HG03469 (cell line): ENCODE data around the gene RASIP1.

ENCODE experiments used
- ATAC-seq: cut with Tn5 transposase; IDR thresholded peaks from one replicate; pipeline ENCODE4 v1.9.1; 2021; ENCODE audit warnings: mild to moderate bottlenecking, moderate library complexity, moderate number of reproducible peaks; ENCODE audit not compliant: unreplicated experiment

Gene RASIP1

DNA sequence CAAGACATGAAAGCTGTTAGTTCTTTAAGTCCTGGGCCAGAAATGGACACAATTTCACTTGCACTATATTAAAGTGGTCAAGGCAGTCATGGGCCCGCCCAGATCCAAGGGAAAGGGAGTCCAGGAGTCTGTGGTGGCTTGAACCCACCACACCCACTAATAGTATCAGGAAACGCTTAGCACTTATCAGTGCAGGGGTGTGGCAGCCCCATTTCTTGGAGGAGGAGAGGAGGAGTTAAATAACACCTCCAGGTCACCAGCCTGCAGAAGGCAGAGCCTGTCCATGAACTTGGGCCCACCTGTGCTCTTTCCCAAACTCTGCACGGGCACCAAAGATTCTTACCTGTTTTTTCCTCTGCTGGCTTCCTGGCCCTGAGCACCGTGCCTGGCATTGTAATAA is 62.2 kb downstream of the RASIP1 start:
- ATAC-seq, result no peak

DNA sequence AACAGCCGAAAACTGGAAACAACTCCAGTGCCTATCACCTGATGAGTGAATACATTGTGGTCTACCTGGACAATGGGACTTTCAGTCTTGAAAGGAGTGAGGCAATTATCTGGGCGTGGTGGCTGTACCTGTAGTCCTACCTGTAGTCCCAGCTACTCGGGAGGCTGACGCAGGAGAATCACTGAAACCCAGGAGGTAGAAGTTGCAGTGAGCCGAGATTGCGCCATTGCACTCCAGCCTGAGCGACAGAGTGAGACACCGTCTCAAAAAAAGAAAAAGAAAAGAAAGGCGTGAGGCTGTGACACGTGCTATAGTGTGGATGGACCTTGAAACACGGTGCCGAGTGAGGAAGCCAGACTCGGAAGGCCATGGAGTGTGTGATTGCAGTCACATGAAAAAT is 63.5 kb downstream of the RASIP1 start:
- ATAC-seq, result no peak

DNA sequence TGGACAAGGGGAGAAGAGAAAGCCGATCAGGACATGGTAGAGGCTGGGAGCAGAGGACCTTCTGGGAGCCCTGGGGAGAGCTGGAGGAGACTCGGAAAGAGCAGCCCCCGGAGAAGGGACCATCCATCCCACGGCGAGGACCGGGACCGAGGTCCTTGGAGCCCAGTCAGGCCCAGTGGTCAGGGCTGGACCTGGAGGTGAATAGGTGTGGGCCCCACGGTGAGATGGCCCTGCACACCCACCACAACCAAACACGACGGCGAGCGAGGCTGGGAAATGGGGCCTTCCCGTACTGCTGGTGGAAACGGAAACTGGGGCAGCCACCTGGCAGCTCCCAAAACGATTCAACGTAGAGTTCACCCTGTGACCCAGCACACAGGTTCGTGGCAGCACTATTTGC is 63.9 kb downstream of the RASIP1 start:
- ATAC-seq, result no peak

DNA sequence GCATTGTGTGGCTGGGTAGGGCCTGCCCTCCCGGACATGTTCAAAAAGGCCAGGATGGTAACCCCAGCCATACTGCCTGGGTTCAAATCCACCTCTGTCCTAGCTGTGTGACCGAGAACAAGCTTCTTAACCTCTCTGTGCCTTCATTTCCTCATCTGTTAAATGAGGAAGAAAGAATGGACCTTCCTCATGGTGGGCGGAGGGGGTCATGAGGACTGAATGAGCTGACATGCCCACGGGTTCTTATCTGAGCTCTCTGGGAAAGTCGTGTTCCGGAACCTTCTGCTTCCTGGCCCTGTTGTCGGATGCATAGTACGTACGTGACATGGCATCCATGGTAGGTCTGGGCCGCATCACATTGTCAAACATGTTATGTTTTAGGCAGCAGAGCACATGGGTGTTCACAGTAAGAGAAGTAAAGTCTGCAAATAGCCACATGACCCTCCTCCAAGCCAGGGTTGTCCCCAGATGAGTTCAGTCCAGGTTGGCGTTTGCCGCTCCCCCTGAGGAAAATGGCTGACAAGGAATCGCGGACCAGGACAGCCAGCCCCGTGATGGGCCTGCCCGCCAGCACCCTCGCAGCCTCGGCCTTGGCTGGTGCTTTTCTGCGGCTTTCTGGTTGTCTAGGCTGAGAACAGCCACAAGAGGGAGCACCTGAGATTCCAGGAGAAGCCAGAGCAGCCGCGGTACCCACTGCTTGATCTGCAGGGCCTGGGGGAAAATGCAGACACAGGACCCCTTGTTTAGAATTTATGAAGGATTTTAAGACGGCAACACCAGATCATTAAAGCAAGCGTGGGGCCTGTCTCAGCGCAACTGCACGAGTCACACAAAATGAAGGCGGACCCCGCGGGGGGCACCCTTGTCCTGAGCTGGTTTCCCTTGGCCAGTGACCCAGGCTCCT is 65.2 kb downstream of the RASIP1 start:
- ATAC-seq, result no peak

DNA sequence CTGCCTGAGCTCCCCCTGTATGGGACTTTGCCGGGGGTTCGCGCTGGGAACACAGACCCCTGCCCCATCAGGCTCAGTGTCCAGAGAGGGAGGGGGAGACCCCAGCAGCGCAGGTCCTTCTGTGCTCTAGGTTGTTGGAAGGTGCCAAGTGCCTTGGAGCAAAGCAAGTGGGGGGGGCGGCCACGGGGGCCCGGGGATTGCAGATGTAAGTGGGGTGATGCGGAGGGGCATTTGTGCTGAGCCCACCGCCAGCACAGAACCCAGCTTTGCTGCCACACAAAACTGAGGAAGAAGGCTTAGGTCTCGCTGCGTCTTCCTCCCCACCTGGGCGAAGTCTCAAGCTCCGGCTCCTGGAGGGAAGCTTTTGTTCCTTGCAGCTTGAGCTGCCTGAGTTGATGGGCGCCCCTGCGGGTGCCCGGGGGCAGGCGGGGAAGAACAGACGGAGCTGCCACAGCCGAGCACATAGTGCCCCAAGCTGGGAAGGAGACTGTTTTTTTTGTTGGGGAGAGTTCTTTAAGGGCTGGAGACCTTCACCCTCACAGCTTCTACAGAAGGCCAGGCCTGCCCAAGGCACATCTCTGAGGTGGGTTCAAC is 66.1 kb downstream of the RASIP1 start:
- ATAC-seq, result no peak

DNA sequence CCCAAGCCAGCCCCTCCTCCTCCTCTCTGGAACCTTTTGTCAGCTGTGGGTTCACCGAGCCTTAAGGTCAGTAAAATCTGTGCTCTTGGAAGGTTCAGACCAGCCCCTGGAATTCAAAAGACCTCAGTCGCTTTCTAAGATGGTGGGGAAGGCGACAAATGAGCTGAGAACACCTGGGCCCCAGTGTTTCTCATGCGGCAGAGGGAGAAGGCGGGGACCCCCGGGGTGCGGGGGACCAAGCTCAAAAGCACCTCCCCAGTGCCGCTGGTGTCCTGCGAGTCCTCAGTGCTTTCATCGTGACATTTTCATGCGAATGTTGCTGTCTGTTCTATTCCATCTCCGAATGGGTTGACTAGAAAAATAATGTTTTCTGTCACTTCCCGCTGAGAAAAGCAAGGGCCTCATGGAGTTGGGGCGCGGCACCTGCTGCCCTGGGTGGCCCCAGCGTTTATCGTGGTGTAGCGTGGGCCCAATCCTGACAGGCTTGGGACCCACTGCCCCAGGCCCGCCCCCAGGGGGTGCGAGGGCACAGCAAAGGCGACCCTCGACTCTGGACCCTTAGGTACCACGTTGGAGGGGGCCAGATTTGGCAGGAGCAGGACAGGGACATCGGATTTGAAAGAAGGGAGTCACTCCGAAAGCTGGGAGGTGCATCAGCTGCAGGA is 66.8 kb downstream of the RASIP1 start:
- ATAC-seq, result no peak

DNA sequence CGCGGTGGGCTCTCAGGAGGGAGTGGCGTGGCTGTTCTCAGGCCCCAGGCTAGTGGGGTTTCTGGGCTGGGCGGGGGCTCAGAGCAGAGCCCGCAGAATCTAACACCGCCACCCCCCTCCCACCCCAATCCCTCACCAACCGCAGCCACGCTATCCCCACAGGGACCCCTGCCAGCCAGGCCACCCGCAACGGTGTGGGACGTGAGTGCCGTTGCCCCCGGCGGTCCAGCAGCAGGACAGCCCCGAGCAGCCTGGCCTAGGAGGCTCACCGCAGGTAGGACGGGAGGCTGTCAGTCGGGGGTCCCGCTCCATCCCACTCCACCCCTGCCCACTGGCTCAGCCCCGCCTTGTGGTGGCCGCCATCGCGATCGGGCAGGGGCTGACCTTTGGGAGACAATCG is 67.4 kb downstream of the RASIP1 start, which contains the start of gene NTN5:
Gene NTN5, minus strand, starts transcription at position 24 of the 400 bp plus-strand sequence. CDS start 2,031 bp downstream, outside the sequence.
- ATAC-seq, result no peak

DNA sequence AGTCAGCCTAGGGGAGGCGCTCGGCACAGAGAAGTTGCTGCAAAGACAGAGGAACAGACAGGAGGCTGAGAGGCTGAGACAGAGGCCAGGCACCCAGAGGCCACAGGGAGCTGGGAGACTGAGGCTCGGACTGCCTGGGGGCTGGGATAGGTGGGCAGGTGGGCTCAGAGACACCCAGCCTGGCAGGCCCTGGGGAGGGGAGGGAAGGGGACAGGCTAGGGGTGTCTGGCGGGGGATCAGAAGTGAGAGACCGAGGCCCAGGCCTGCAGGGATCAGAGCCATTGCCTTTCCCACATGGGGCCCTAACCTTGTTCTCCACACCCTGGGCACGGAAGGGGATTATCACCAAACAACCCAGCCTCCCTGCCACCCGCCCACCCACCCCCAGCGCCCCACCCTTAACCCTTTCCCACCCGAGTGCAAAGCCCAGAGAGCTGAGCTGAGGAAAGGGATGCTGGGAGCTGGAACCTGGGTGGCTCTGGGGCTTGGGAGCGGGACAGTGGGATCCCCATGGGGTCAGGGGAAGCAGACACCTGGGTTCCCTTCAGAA is 68.9 kb downstream of the RASIP1 start:
- no peak for ATAC-seq

DNA sequence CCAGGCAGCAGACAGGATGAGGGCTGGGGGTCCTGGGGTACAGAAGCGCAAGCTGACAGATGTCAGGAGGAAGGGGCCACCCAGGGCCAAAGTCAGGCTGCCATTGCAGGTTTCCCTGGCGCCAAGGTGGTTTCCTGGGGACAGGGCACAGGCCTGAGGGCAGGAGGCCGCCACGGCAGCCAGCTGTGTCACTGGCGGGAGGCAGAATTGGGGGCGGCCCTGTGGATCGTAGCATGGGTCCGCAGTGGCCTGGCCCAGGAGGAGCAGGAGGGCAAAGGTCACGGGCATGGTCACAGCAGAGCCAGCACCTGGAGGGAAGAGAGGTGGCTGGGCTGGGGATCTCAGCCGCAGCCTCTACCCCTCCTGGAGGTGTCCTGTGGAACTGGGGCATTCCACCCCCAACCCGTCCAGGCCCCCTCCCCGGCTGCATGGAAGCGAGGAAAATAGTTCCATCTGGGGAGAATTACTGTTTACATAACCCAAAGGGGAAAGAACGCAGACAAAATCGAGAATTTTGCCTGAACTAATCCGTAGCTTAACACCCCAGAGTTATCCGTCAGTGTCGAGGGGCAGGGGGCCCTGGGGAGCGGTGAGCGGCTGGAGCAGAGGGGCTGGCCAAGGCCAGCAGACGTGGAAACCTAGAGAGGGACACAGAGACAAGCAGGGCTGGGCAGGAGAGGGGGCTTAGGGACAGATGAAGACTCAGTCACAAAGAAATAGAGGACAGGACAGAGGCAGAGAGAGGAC is 69.5 kb downstream of the RASIP1 start:
- no peak for ATAC-seq
